NCI-H524 treated with DMSO at 0.1 percent for 48 hours (cell line): Measurements from ENCODE around the gene SIAH2.

Experiments
- DNase-seq: peaks from one replicate; lab custom pipeline; 2025; lab: John Stamatoyannopoulos, UW

The SIAH2 gene

DNA sequence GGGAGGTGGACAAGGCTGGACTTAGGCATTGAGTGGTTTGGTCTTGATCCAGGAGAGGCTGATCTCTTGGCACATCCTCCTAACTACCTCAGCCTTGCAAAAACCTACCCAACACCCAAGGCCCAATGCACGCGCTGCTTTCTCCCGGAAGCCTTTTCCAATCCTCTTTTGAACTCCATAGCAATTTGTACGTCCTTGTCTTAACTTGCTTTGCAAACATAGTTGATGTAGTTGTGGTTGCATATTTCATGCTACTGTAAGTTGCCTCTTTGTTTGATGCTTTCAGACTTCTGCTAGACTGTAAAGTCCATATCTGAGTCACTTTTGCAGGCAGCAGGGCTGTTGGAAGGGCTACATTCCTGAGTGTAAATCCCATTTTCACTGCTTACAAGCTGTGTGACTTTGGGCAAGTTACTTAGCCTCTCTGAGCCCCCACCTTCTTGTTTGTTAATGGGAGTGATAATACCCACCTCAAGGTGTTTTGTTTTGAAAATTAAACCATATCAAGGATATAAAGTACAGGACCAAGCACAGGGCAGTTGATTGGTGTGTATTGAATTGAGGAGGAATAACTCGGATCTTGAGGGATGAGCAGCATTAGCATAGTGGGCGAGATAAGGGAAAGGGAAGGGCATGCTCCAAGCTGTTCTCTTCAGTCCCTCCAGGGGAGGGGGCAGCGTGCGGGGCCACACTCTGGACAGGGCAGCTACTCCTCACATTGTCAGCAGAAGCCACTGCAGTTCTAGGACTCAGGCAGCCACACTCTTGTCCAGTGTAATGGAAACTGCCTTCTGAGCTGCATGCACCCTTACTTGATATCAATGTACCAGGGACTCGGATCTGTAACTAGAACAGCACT lies 28.8 kb downstream of the SIAH2 start:
- no peak for DNase-seq

DNA sequence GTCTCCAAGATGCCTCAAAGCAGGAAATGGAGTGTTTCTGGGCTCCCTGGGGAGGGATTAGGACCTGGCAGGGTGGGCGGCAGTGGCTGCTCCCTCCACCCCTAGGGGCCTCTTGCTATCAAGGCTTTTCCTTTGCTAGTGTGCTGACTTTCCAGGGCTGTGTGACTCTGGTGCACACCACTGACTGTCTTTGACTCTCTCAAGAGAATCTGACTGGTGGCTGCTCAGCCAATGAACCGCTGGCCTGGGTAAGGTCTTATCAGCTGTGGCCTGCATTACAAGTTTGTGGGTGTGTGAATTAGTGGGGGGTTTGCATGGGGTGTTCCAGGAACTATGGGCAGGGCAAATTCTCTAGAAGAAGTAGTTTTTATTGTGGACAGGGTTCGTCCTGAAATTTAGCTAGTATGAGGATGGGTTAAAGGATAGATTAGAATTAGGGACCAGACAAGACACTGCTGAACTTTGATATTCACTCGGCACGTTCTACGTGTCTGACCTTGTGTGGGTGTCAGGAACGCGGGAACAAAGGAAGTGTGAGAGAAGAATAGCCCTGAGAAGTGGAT lies 29.5 kb downstream of the SIAH2 start:
- no peak for DNase-seq

- no peak for DNase-seq
These were observed 33.1 kb downstream of the SIAH2 start for GRCh38 chr3:150729682-150730360.

DNA sequence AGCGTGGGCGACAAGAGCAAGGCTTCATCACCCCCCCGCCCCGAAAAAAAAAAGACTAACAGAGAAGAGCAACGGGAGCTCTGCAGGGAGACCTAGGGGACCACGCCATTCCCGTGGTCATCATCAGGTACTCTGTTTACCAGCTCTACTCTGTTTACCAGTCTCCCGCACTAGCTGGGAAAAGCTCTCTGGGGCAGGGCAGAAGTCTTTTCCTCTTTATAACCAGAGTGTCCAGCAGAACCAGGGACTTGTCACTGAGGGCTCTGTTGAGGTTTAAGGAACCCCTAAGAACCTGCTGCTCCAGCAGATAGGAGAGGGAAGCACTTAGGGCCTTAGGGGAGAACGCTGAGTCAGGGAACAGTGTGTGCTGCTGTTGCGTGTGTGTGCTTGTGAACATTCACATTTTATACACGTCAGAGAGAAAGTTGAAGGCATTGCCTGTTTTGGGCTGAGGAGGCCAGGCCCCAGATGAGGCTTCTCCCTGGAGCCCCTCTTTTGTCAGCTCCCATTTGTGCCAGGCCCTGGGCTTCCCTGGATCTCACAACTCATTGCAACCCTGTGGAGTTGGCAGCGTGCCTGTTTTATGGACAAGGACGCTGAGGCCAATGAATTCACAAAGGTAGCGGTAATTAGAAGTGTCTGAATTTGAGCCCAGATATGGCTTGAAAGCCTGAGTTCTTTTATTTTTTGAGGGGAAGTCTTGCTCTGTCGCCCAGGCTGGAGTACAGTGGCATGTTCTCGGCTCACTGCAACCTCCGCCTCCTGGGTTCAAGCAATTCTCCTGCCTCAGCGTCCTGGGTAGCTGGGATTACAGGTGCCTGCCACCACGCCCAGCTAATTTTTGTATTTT lies 35.1 kb downstream of the SIAH2 start:
- no peak for DNase-seq

DNA sequence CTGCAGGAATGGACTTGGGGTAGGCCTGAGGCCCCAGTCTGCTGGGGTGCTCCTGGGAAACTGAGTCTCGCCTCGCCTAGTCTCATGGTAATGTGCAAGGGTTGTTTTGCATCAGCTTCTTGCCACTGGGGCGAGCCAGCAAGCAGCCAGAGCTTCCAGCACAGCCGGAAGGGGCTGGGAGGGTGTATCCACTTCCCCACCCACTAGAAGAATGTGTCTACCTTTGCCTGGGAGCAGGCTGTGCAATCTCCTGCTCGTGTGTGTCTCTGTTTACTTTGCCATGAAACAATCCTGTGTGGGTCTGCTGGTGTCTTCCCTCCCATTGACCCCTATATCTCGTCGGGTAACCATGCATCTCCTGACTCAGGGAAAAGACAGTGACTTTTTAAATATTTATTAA lies 37.4 kb downstream of the SIAH2 start:
- no peak for DNase-seq

DNA sequence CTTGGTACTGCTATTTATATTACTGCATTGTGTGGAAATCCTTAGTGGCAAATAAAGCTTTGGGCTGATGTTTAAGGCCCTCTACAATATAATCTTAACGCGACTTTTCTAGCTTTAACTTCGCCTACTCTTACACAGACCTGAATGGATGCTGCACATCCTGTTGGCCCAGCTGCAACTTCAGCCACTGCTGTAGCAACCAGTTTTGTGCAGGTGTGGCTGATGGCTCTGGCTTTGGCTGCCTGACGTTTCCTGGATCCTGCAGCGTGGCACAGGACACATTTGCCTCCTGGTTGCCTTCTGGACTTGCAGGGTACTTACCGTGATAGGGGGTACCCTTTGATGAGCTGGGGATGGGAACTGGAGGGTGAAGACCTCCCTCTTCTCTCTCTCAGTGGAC lies 39.0 kb downstream of the SIAH2 start:
- DNase-seq, result no peak

DNA sequence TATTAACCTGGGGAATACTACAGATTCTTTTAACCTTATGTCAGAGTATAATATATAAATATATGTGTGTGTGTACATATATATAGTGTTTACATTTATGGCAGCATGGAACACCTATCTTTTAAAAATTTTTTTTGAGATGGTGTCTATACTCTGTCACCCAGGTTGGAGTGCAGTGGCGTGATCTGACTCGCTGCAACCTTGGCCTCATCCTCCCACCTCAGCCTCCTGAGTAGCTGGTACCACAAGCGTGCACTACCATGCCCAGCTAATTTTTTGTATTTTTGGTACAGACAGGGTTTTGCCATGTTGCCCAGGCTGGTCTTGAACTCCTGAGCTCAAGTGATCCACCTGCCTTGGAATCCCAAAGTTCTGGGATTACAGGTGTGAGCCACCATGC lies 40.7 kb downstream of the SIAH2 start:
- DNase-seq, result no peak

GRCh38 chr3:150721285-150722130 lies 41.5 kb downstream of the SIAH2 start:
- peak; percentile 55 for DNase-seq

GRCh38 chr3:150720444-150720843 lies 42.5 kb downstream of the SIAH2 start:
- no peak for DNase-seq

DNA sequence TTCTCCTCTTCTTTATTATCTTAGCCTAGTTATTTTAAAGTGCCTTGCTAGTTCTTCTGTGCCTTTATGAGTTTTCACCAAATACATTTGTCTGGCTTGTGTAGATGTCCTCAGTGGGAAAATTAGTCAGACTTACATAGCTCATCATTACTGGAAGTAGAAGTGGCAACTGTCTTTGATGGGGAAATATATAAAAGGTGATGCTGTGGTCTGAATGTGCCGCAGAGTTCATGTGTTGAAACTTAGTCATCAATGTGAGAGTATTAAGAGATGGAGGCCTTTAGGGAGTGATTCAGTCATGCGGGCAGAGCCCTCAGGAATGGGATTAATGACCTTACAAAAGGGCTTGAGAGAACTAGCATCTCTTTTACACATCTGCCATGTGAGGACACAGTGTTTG lies 52.9 kb downstream of the SIAH2 start:
- DNase-seq, result no peak

- peak; percentile 61 for DNase-seq
These were observed 59.1 kb downstream of the SIAH2 start, which contains the start of gene ERICH6 for GRCh38 chr3:150703756-150704344. TSS of gene ERICH6 (minus strand) at chr3:150703920. CDS start at chr3:150703898, 22 bp downstream.

GRCh38 chr3:150703299-150703755 lies 59.6 kb downstream of the SIAH2 start:
- DNase-seq, result no peak

- DNase-seq, result no peak
These were observed 63.8 kb downstream of the SIAH2 start for GRCh38 chr3:150699068-150699639.

DNA sequence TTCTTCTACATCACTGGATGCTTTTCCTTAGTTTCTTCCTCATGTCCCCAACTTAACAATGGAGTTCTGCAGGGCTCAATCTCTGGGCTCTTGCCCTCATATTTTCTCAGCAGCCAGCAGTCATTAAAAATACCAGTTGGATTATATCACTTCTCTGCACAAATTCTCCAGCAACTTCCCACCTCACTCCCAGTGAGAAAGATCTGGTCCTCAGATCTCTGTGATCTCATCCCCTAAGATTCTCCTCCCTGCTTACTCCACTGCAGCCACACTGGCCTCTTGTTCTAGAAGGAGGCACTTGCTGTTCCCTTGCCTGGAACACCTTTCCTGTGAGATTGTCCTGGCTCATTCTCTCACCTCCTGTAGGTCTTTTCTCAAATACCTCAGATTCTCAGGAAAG lies 65.3 kb downstream of the SIAH2 start:
- DNase-seq, result no peak

DNA sequence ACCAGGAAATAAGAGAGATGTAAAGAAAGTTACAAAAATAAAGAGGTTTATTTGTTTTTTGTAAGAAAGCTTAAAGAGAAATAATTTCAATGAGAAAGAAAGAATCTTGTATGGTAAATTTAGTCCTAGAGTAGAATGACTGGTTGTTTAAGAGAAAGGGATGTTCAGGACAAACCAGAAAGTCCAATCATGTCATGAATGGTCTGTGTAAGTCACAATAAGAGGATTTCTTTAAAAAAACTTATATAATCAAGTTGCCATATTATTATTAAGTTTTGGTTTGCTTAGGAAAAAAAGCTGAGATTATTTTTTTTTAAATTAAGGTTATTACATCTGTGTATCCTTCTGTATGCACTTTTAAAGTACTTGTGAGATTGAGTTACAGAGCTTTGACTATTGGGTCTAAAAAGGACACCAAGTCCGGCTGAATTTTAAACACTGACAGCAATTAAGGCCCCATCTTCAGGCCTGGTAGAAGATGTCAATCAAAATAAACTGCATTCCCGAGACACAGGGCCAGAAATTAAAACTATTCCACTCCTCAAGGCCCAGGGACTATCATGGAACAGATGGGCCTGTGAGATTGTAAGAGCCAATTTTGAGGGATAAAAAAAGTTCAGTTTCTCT lies 71.4 kb downstream of the SIAH2 start:
- DNase-seq, result no peak
